ENCODE results near the gene C2.
"Not testable (repeated sequence)": the region's sequence is repeated elsewhere in the genome, so short reads cannot be mapped to it uniquely, and the experiment has no call there.

C2 gene

DNA sequence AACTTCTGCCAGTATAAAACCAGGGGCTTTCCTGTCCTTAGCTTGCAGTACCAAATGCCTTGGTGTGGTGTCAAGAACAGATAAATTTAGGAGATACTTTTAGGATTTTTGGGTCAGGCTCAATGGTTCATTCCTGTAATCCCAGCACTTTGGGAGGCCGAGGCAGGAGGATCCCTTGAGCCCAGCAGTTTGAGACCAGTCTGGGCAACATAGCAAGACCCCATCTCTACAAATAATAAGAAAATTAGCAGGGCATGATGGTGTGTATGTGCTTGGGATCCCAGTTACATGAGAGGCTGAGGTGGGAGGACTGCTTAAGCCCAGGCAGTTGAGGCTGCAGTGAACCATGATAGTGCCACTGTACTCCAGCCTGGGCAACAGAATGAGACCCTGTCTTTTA, 22.5 kb upstream of the C2 start:
- H3K9me3 ChIP-seq, result no peaks in the 10 kb centered on the region
- TF ChIP-seq, protein P1, sequence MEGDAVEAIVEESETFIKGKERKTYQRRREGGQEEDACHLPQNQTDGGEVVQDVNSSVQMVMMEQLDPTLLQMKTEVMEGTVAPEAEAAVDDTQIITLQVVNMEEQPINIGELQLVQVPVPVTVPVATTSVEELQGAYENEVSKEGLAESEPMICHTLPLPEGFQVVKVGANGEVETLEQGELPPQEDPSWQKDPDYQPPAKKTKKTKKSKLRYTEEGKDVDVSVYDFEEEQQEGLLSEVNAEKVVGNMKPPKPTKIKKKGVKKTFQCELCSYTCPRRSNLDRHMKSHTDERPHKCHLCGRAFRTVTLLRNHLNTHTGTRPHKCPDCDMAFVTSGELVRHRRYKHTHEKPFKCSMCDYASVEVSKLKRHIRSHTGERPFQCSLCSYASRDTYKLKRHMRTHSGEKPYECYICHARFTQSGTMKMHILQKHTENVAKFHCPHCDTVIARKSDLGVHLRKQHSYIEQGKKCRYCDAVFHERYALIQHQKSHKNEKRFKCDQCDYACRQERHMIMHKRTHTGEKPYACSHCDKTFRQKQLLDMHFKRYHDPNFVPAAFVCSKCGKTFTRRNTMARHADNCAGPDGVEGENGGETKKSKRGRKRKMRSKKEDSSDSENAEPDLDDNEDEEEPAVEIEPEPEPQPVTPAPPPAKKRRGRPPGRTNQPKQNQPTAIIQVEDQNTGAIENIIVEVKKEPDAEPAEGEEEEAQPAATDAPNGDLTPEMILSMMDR (IDR thresholded peaks at IDR 0.05), result no peak
- H3K4me1 ChIP-seq (ENCODE audit: control insufficient read depth in 1 of 2, insufficient read depth in 1 of 2, low read depth in 1 of 2, low read length in 1 of 2), result peaks cover 19 to 20% of the 10 kb centered on the region in 2 experiments
- peaks cover 44% of the 10 kb centered on the region for H3K27me3 ChIP-seq
- no peak overlapping the region for H3K27ac ChIP-seq
- H3K36me3 ChIP-seq, result no peaks in the 10 kb centered on the region
- H3K4me3 ChIP-seq (ENCODE audit: low read depth in 1 of 2, low read length in 1 of 2), result no peak overlapping the region

DNA sequence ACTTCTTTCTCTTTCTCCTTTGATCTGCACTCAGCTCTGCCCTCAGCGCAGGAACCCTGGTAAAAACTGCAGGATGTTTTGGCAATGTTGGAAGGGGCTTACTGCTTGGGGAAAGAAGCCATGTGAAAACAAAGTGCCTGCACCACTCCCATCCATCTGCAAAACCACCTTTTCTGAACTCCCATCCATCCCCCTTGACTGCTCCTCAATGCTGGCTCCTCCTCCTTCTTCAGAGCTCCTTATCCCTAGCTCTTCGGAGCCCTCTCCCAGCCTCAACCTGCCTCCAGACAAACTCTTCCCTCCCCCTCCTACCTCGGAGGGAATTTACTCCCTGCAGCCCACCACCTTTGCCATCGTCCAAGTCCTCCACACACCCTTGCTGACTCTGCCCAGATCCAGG, 21.4 kb upstream of the C2 start:
- Histone ChIP-seq H3K4me1 (ENCODE audit: control insufficient read depth in 1 of 2, insufficient read depth in 1 of 2, low read depth in 1 of 2, low read length in 1 of 2) (peaks cover 16 to 17% of the 10 kb centered on the region in 2 experiments), H3K36me3 (no peaks in the 10 kb centered on the region), H3K9me3 (no peaks in the 10 kb centered on the region), H3K4me3 (ENCODE audit: low read depth in 1 of 2, low read length in 1 of 2) (no peak overlapping the region), H3K27ac (no peak overlapping the region), H3K27me3 (peaks cover 44% of the 10 kb centered on the region)
- TF ChIP-seq, protein P1 (IDR thresholded peaks at IDR 0.05), result no peak

- not testable (repeated sequence) for H3K9me3 ChIP-seq; H3K27ac ChIP-seq; H3K4me3 ChIP-seq (ENCODE audit: low read depth in 1 of 2, low read length in 1 of 2); H3K36me3 ChIP-seq
- peaks cover 44% of the 10 kb centered on the region for H3K27me3 ChIP-seq
- peaks cover 13 to 14% of the 10 kb centered on the region in 2 experiments for H3K4me1 ChIP-seq (ENCODE audit: control insufficient read depth in 1 of 2, insufficient read depth in 1 of 2, low read depth in 1 of 2, low read length in 1 of 2)
These were observed 20.8 kb upstream of the C2 start for GRCh38 chr6:31906727-31907126.

DNA sequence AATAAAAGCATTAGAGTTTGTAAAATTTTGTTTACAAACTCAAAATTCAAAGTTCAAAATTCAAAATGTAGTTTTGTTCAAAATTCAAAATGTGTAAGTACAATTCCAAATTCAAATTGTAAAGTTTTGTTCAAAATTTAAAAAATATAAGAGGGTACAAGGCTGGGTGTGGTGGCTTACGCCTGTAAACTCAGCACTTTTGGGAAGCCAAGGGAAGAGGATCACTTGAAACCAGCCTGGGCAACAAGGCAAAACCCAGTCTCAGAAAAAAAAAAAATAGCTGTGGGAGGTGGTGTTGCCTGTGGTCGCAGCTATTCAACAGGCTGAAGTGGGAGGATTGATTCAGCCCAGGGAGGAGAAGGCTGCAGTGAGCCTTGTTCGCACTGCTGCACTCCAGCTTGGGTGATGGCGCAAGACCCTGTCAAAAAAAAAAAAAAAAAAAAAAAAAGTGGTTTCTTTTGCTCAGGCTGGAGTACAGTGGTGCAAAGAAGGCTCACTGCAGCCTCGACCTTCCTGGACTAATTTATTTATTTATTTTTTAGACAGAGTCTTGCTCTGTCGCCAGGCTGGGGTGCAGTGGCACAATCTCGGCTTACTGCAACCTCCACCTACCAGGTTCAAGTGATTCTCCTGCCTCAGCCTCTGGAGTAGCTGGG, 20.2 kb upstream of the C2 start:
- Histone ChIP-seq H3K4me3 (ENCODE audit: low read depth in 1 of 2, low read length in 1 of 2) (no peak overlapping the region), H3K27me3 (peaks cover 42% of the 10 kb centered on the region), H3K27ac (no peak overlapping the region), H3K4me1 (ENCODE audit: control insufficient read depth in 1 of 2, insufficient read depth in 1 of 2, low read depth in 1 of 2, low read length in 1 of 2) (peaks cover 10 to 12% of the 10 kb centered on the region in 2 experiments), H3K36me3 (no peaks in the 10 kb centered on the region), H3K9me3 (no peaks in the 10 kb centered on the region)
- TF ChIP-seq, protein P1 (IDR thresholded peaks at IDR 0.05), result no peak

- not testable (repeated sequence) for H3K4me3 ChIP-seq (ENCODE audit: low read depth in 1 of 2, low read length in 1 of 2); H3K27ac ChIP-seq; H3K36me3 ChIP-seq; H3K4me1 ChIP-seq (ENCODE audit: control insufficient read depth in 1 of 2, insufficient read depth in 1 of 2, low read depth in 1 of 2, low read length in 1 of 2); H3K9me3 ChIP-seq
- H3K27me3 ChIP-seq, result peaks cover 33% of the 10 kb centered on the region
These were observed 19.3 kb upstream of the C2 start for GRCh38 chr6:31908255-31908654.

DNA sequence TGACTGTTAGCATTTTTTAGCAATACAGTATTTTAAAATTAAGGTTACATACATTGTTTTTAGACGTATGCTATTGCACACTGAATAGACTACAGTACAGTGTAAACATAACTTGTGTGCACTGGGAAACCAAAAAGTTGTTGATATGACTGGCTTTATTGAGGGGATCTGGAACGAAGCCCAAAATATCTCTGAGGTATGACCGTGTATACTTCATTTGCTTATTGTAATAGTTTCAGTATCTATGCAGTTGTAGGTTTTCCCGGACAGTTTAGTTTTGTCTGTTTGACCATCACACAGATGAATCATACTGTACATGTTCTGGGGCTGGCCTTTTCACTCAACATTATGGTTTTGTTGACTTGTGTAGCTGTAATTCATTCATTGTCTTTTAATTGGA, 18.7 kb upstream of the C2 start:
- H3K9me3 ChIP-seq, result no peaks in the 10 kb centered on the region

DNA sequence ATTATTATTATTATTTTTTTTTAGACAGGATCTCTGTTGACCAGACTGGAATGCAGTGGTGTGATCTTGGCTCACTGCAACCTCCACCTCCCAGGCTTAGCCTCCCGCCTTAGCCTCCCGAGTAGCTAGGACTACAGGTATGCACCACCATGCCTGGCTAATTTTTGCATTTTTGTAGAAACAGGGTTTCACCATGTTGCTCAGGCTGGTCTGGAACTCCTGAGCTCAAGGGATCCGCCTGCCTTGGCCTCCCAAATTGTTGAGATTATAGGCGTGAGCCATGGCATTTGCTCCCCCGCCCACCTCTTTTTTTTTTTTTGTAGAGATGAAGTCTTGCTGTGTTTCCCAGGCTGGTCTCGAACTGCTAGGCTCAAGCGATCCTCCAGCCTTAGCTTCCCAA, 18.2 kb upstream of the C2 start:
- H3K9me3 ChIP-seq; H3K36me3 ChIP-seq; H3K27ac ChIP-seq; H3K4me3 ChIP-seq (ENCODE audit: low read depth in 1 of 2, low read length in 1 of 2); H3K4me1 ChIP-seq (ENCODE audit: control insufficient read depth in 1 of 2, insufficient read depth in 1 of 2, low read depth in 1 of 2, low read length in 1 of 2): not testable (repeated sequence)
- peaks cover 26% of the 10 kb centered on the region for H3K27me3 ChIP-seq

More for the DNA sequence above, 18.7 kb upstream of the C2 start:
- H3K36me3 ChIP-seq, result no peaks in the 10 kb centered on the region
- H3K4me1 ChIP-seq (ENCODE audit: control insufficient read depth in 1 of 2, insufficient read depth in 1 of 2, low read depth in 1 of 2, low read length in 1 of 2), result no peaks in the 10 kb centered on the region
- TF ChIP-seq, protein P1 (IDR thresholded peaks at IDR 0.05), result no peak
- peaks cover 30% of the 10 kb centered on the region for H3K27me3 ChIP-seq
- no peak overlapping the region for H3K4me3 ChIP-seq (ENCODE audit: low read depth in 1 of 2, low read length in 1 of 2)
- H3K27ac ChIP-seq, result no peak overlapping the region

All from neutrophil (primary cell).